Activated T-cell treated with anti-CD3 and anti-CD28 coated beads, Interleukin-2, amount 50 U/mL, for 1 hour (primary cell): ENCODE measurements around the gene PYGB.

Experiments used
- DNase-seq: peaks from one replicate; pipeline ENCODE4 v3.0.0-alpha.2; 2020

PYGB gene

GRCh38 chr20:25341716-25342680, 94.1 kb downstream of the PYGB start:
- DNase-seq: no peak

GRCh38 chr20:25344634-25345033, 96.7 kb downstream of the PYGB start:
- no peak for DNase-seq

GRCh38 chr20:25345721-25346120, 97.8 kb downstream of the PYGB start:
- DNase-seq: no peak

- no peak for DNase-seq
Measured at GRCh38 chr20:25346349-25346748, 98.5 kb downstream of the PYGB start.
